ENCODE measurements around the gene RUNDC1.

RUNDC1 gene

DNA sequence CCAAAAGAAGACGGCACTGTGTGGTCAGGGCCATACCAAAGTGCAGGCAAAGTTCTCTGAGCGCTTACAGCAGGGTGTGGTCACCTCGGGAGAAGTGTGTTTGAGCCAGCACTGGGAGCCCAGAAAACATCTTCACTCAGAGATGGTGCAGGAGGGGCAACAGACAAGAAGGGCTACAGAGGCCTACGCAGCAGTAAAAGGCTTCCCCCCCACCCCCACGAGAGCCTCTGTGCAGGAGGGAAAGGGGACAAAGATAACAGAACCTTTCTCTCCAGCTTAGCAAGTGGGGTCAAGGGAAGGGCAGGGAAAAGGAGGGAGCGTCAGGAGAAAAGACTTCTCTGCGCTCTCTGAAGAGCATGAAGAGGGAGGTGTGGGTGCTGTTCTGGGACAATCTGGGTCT lies 39.1 kb downstream of the RUNDC1 start:
- DNase-seq (ENCODE audit: low read depth), result no peak
- TF ChIP-seq, protein P1, sequence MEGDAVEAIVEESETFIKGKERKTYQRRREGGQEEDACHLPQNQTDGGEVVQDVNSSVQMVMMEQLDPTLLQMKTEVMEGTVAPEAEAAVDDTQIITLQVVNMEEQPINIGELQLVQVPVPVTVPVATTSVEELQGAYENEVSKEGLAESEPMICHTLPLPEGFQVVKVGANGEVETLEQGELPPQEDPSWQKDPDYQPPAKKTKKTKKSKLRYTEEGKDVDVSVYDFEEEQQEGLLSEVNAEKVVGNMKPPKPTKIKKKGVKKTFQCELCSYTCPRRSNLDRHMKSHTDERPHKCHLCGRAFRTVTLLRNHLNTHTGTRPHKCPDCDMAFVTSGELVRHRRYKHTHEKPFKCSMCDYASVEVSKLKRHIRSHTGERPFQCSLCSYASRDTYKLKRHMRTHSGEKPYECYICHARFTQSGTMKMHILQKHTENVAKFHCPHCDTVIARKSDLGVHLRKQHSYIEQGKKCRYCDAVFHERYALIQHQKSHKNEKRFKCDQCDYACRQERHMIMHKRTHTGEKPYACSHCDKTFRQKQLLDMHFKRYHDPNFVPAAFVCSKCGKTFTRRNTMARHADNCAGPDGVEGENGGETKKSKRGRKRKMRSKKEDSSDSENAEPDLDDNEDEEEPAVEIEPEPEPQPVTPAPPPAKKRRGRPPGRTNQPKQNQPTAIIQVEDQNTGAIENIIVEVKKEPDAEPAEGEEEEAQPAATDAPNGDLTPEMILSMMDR (IDR thresholded peaks at IDR 0.05; ENCODE audit: control insufficient read depth, insufficient read depth, low read depth, low read length, missing control alignments), result no peak
- H3K4me3 ChIP-seq (ENCODE audit: control insufficient read depth, low read depth, low read length), result no peak overlapping the region

DNA sequence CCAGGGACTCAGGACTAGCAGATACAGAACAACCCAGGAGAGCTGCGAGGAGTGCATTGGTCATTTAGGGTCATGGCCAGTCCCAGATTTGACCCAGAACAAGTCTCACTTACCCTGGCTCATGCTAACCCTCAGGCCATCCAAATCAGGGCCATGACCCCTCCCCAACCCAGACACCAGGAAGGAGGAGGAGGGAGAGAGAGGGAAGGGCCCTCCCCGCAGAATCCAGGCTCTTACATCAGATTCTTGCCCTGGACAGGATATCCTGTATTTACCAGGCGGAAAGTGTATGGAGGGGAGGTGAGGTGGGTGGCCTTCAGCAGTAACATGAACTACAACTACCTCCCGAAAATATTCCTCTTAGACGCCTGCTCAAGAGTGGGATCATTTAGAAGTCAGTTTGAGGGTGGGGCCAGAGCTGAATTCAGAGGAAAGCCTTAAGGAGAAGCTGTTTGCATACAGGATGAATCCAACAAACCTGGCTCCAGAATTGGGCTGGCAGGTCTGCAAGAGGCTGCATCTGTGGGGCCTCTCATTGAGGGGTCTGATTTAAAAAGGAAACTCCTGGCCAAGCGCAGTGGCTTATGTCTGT lies 39.8 kb downstream of the RUNDC1 start:
- no peak overlapping the region for H3K4me3 ChIP-seq (ENCODE audit: control insufficient read depth, low read depth, low read length)
- DNase-seq (ENCODE audit: low read depth), result no peak
- TF ChIP-seq, protein P1 (IDR thresholded peaks at IDR 0.05; ENCODE audit: control insufficient read depth, insufficient read depth, low read depth, low read length, missing control alignments), result no peak

DNA sequence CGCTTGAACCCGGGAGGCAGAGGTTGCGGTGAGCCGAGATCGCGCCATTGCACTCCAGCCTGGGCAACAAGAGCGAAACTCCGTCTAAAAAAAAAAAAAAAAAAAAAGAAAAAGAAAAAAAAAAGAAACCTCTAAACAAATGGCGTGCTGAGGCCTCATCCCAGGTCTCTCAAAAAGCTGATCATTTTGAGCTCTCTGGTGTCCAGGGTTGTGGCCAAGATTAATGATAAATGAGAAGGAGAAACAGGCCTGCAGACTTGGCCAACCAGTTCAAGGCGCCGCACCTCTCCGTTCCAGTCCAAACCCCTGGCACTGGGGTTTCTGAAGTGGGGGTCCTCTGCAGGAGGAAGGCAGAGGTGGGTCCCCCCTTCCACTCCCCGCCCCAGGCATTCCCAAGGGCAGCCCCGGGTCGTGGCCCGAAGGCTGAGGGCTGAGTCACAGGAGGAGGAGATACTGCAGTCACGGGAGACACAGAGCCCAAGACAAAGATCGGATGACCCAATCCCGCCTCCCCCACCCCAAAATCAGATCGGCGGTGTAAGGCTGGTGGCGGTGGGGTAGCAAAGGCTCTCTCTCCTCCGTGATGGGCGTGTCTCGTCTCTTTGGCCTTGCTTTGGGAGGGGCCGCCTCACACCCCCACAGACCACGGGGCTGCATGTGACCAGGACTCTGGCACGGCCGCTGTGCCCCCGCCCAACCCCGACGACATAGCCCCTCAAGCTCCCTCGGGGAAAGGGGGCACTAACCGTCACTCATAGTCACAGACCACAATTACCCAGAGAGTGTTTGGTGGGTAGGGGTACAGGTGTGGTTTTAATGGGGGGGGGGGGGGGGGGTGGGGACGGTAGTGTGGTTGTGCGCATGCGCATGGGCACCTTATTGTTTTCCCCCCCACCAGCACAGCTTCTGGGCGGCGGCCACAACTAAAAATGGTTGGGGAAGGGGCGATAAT lies 40.7 kb downstream of the RUNDC1 start:
- peak overlapping the region; percentile 93 for H3K4me3 ChIP-seq (ENCODE audit: control insufficient read depth, low read depth, low read length)
- TF ChIP-seq, protein P1 (IDR thresholded peaks at IDR 0.05; ENCODE audit: control insufficient read depth, insufficient read depth, low read depth, low read length, missing control alignments), result no peak
- no peak for DNase-seq (ENCODE audit: low read depth)

DNA sequence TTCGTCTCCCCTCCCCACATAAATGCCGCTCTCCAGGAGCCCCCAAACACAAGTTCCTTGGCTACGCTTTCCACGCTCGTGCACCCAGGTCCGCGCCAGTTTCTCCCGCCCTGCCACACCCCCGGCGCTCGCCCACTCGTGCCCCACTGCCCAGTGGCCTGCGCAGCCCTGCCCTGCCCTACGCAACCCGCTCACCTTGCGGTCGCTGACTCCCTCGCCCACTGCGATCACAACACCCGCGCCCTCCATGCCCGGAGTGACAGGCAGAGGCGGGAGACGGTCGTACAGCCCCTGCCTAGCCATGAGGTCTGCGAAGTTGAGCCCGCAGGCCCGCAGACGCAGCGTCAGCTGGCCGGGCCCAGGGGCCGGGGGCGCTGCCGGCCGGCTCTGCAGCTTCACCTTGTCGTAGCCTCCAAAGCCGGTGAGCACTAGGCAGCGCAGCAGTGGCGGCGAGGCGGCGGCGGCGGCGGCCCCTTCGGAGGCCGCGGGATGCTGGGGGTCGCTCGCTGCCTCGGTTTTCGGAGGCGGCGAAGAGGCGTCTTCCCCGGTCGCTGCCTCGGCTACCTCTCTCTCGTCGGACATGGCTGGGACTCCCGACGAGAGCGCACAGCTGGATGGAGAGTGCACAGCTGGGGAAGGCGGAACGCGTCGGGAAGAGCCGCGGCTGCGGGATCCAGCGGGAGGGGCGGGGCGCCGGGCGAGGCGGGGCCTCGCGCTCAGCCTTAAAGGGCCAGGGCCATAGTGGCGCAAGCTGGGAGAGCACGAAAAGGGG lies 41.6 kb downstream of the RUNDC1 start, which contains the start of gene VAT1:
Gene VAT1 (minus strand): TSS at position 645 of the 772 bp plus-strand sequence. CDS start 63 bp downstream, at position 582.
- H3K4me3 ChIP-seq (ENCODE audit: control insufficient read depth, low read depth, low read length), result peak within 1 kb of the TSS; percentile 93
- TF ChIP-seq, protein P1 (IDR thresholded peaks at IDR 0.05; ENCODE audit: control insufficient read depth, insufficient read depth, low read depth, low read length, missing control alignments), result no peak
- DNase-seq (ENCODE audit: low read depth), result no peak

DNA sequence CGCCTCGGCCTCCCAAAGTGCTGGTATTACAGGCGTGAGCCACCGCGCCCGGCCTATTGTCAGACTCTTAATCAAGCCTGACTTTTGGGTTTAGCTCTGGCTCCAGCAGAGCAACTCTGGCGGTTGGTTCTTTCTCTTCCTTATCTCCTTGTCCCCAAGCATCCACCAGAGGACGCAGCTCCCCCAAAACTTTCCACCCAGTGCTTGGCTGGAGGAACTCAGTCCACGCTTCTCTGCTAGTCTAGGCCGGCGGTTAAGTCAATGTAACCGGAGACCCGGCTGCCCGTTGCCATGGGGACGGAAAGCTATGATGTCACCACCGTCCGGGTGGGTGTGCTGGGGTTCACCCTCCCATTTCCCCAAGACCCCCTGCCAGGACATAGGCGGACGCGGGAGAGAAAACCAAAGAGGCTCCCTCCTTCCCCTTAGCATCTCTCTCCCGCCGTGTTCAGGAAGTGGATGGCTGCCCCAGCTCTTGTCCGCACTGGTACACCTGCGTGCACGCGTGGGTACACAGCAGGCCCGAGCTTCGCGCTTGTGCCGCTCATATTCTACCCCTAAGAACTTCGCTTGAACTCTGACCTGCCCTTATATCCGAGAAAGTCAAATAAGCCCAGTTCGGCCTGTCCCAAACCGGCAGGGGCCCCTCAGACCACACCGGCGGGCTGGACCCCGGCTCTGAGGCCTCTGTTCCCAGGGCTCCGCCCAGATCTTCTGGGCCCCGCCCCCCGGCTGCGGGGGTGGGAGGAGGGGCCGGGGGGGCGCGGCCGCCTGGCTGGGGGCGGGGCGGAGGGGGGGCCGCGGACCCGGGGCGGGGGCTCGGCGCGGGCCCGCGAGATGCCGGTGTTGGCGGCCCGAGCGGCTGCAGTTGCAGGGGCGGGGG lies 44.3 kb downstream of the RUNDC1 start, which contains the start of gene RND2:
Gene RND2 (plus strand): TSS at position 825 of the 883 bp plus-strand sequence. CDS start 117 bp downstream, outside the sequence.
- H3K4me3 ChIP-seq (ENCODE audit: control insufficient read depth, low read depth, low read length), result peak within 1 kb of the TSS; percentile 56
- TF ChIP-seq, protein P1 (IDR thresholded peaks at IDR 0.05; ENCODE audit: control insufficient read depth, insufficient read depth, low read depth, low read length, missing control alignments), result peak; percentile 88
- peak; percentile 83 for DNase-seq (ENCODE audit: low read depth)

Measured in AG09309 (cell line).